SJSA1 (cell line): Measurements from ENCODE around the gene ITGB3. TPM values are rescaled to one million over a fixed set of nuclear protein-coding genes. Genes with fewer than 3 reads are reported as not detected.

Experiments used
- DNase-seq, 2 experiments: peaks; one replicate each; pipeline ENCODE4 v3.0.0-alpha.2; 2015 to 2020; ENCODE audit warnings: low spot score in 2 of 2, low read depth in 1 of 2
- H3K27ac ChIP-seq: fragments of 250-450 bp; sonication (Bioruptor Pico); 2 replicates; pipeline ENCODE4 v1.5.1; 2020; ENCODE audit warnings: mild to moderate bottlenecking, moderate library complexity
- H3K27me3 ChIP-seq: fragments of 250-450 bp; sonication (Bioruptor Pico); replicated peaks from 2 replicates; pipeline ENCODE4 v1.5.1; 2020; ENCODE audit warnings: mild to moderate bottlenecking, moderate library complexity
- H3K36me3 ChIP-seq: fragments of 250-450 bp; sonication (Bioruptor Pico); 2 replicates; pipeline ENCODE4 v1.5.1; 2020; ENCODE audit warnings: mild to moderate bottlenecking
- H3K4me1 ChIP-seq: fragments of 250-450 bp; sonication (Bioruptor Pico); replicated peaks from 2 replicates; pipeline ENCODE4 v1.6.1; 2021; ENCODE audit warnings: mild to moderate bottlenecking
- H3K4me3 ChIP-seq: fragments of 250-450 bp; sonication (Bioruptor Pico); 2 replicates; pipeline ENCODE4 v1.5.1; 2020; ENCODE audit warnings: mild to moderate bottlenecking
- H3K9me3 ChIP-seq: fragments of 250-450 bp; sonication (Bioruptor Pico); replicated peaks from 2 replicates; pipeline ENCODE4 v1.5.1; 2020; ENCODE audit warnings: mild to moderate bottlenecking
- total RNA-seq: library from RNA; depleted of rRNA; stranded (reverse); fragments of >200 nt; shearing (Covaris generic); gene quantifications from 2 replicates; pipeline ENCODE4 v1.2.3, GENCODE V29; 2014; rRNA removed

The ITGB3 gene
- 164 and 202 TPM in 2 replicates for total RNA-seq

GRCh38 chr17:47253541-47254402 is at the start of gene ITGB3:
TSS of gene ITGB3 (plus strand) at chr17:47253827. CDS start at chr17:47253862, 35 bp downstream.
- H3K27ac ChIP-seq, result peak within 1 kb of the TSS; percentile 93
- H3K36me3 ChIP-seq, result peaks cover 34% of the 10 kb centered on the region
- no peaks in the 10 kb centered on the region for H3K27me3 ChIP-seq
- H3K4me1 ChIP-seq, result peaks cover 55% of the 10 kb centered on the region
- peak; percentile 91 to 92 for DNase-seq
- peak within 1 kb of the TSS; percentile 97 for H3K4me3 ChIP-seq
- H3K9me3 ChIP-seq, result no peaks in the 10 kb centered on the region

- no peaks in the 10 kb centered on the region for H3K27me3 ChIP-seq
- H3K4me1 ChIP-seq, result peaks cover 37% of the 10 kb centered on the region
- DNase-seq, result peak; percentile 29 to 36
- H3K4me3 ChIP-seq, result no peak overlapping the region
- no peak overlapping the region for H3K27ac ChIP-seq
- no peaks in the 10 kb centered on the region for H3K9me3 ChIP-seq
- H3K36me3 ChIP-seq, result no peaks in the 10 kb centered on the region
These were observed 49.5 kb upstream of the ITGB3 start for GRCh38 chr17:47203984-47204721.

- Histone ChIP-seq H3K9me3 (no peaks in the 10 kb centered on the region), H3K27me3 (no peaks in the 10 kb centered on the region), H3K4me1 (peaks cover 44% of the 10 kb centered on the region), H3K27ac (peak overlapping the region; percentile 48; the same call in 1 of the 2 replicates), H3K36me3 (no peaks in the 10 kb centered on the region), H3K4me3 (peak overlapping the region; percentile 4; the same call in 1 of the 2 replicates)
- peak; percentile 40 to 68 for DNase-seq
These were observed 48.8 kb upstream of the ITGB3 start for GRCh38 chr17:47204722-47205418.

- Histone ChIP-seq H3K9me3 (no peaks in the 10 kb centered on the region), H3K27ac (peak overlapping the region; percentile 48), H3K36me3 (no peaks in the 10 kb centered on the region), H3K4me1 (peaks cover 50% of the 10 kb centered on the region), H3K4me3 (peak overlapping the region; percentile 4; the same call in 1 of the 2 replicates), H3K27me3 (no peaks in the 10 kb centered on the region)
- DNase-seq, result peak; percentile 83 to 85
These were observed 48.1 kb upstream of the ITGB3 start for GRCh38 chr17:47205419-47205963.

- peak in 1 of 2 experiments; percentile 36 for DNase-seq
- Histone ChIP-seq H3K4me1 (peaks cover 56% of the 10 kb centered on the region), H3K9me3 (no peaks in the 10 kb centered on the region)
These were observed 46.2 kb upstream of the ITGB3 start for GRCh38 chr17:47207143-47208067.

GRCh38 chr17:47208744-47209488 is 44.7 kb upstream of the ITGB3 start, which contains the start of gene MYL4:
TSS of gene MYL4 (plus strand) at chr17:47209348. CDS start at chr17:47209423, 75 bp downstream.
- no peaks in the 10 kb centered on the region for H3K36me3 ChIP-seq
- H3K4me1 ChIP-seq, result peaks cover 52% of the 10 kb centered on the region
- no peaks in the 10 kb centered on the region for H3K9me3 ChIP-seq
- no peak for DNase-seq
- peak within 1 kb of the TSS; percentile 52 for H3K27ac ChIP-seq
- H3K4me3 ChIP-seq, result no peak within 1 kb of the TSS
- H3K27me3 ChIP-seq, result no peaks in the 10 kb centered on the region

More at GRCh38 chr17:47207143-47208067, 46.2 kb upstream of the ITGB3 start:
- Histone ChIP-seq H3K27ac (no peak overlapping the region), H3K27me3 (no peaks in the 10 kb centered on the region), H3K36me3 (no peaks in the 10 kb centered on the region), H3K4me3 (no peak overlapping the region)

- H3K27ac ChIP-seq, result peak overlapping the region; percentile 52
- H3K9me3 ChIP-seq, result no peaks in the 10 kb centered on the region
- H3K4me1 ChIP-seq, result peaks cover 46% of the 10 kb centered on the region
- no peaks in the 10 kb centered on the region for H3K27me3 ChIP-seq
- no peak for DNase-seq
- H3K36me3 ChIP-seq, result no peaks in the 10 kb centered on the region
- no peak overlapping the region for H3K4me3 ChIP-seq
These were observed 44.1 kb upstream of the ITGB3 start for GRCh38 chr17:47209499-47209898.

- H3K27me3 ChIP-seq, result no peaks in the 10 kb centered on the region
- H3K27ac ChIP-seq, result peak overlapping the region; percentile 52
- no peak overlapping the region for H3K4me3 ChIP-seq
- no peaks in the 10 kb centered on the region for H3K36me3 ChIP-seq
- peaks cover 40% of the 10 kb centered on the region for H3K4me1 ChIP-seq
- DNase-seq, result peak; percentile 64 to 81
- no peaks in the 10 kb centered on the region for H3K9me3 ChIP-seq
These were observed 43.5 kb upstream of the ITGB3 start for GRCh38 chr17:47210105-47210504.

- Histone ChIP-seq H3K4me3 (no peak overlapping the region), H3K27ac (no peak overlapping the region), H3K4me1 (peaks cover 34% of the 10 kb centered on the region)
These were observed 42.8 kb upstream of the ITGB3 start for GRCh38 chr17:47210779-47211178.

GRCh38 chr17:47212458-47212857 is 41.2 kb upstream of the ITGB3 start:
- no peaks in the 10 kb centered on the region for H3K27me3 ChIP-seq
- H3K4me1 ChIP-seq, result peaks cover 26% of the 10 kb centered on the region
- no peaks in the 10 kb centered on the region for H3K9me3 ChIP-seq
- no peak overlapping the region for H3K4me3 ChIP-seq
- no peak overlapping the region for H3K27ac ChIP-seq
- no peaks in the 10 kb centered on the region for H3K36me3 ChIP-seq
- DNase-seq, result no peak

More at GRCh38 chr17:47210779-47211178, 42.8 kb upstream of the ITGB3 start:
- no peaks in the 10 kb centered on the region for H3K9me3 ChIP-seq
- H3K27me3 ChIP-seq, result no peaks in the 10 kb centered on the region
- no peaks in the 10 kb centered on the region for H3K36me3 ChIP-seq
- DNase-seq, result no peak

- no peak overlapping the region for H3K27ac ChIP-seq
- no peaks in the 10 kb centered on the region for H3K36me3 ChIP-seq
- no peaks in the 10 kb centered on the region for H3K27me3 ChIP-seq
- H3K9me3 ChIP-seq, result no peaks in the 10 kb centered on the region
- H3K4me1 ChIP-seq, result peaks cover 25% of the 10 kb centered on the region
- no peak overlapping the region for H3K4me3 ChIP-seq
- no peak for DNase-seq
These were observed 40.1 kb upstream of the ITGB3 start for GRCh38 chr17:47213540-47213939.

- Histone ChIP-seq H3K36me3 (no peaks in the 10 kb centered on the region), H3K4me3 (no peak overlapping the region), H3K9me3 (no peaks in the 10 kb centered on the region), H3K27me3 (no peaks in the 10 kb centered on the region), H3K4me1 (peaks cover 11% of the 10 kb centered on the region), H3K27ac (no peak overlapping the region)
- DNase-seq, result no peak
These were observed 38.7 kb upstream of the ITGB3 start for GRCh38 chr17:47214931-47215330.
